Stimulated activated effector memory CD8-positive, alpha-beta T cell treated with anti-CD3 and anti-CD28 coated beads, Interleukin-12 subunit alpha, Interleukin-12 subunit beta, amount 100 ng/mL, for 72 hours (primary cell): ENCODE results near the gene KIF1B.
"Not testable (repeated sequence)": the region's sequence is repeated elsewhere in the genome, so short reads cannot be mapped to it uniquely, and the experiment has no call there.

ENCODE experiments used
- ATAC-seq: fragments of 150-1000 bp; cut with Tn5 transposase; 2 replicates; pipeline ENCODE4 v1.10.0; 2021
- DNase-seq, 2 donors: peaks; one replicate each; pipeline ENCODE4 v3.0.0; 2021 to 2022; ENCODE audit warnings: low spot score in 2 of 2
- H3K27ac Mint-ChIP-seq: one replicate; pipeline ENCODE4 v1.8.0; 2022; ENCODE audit warnings: mild to moderate bottlenecking, mixed read lengths
- H3K36me3 Mint-ChIP-seq: one replicate; pipeline ENCODE4 v1.8.0; 2022; ENCODE audit warnings: mild to moderate bottlenecking, mixed read lengths
- H3K4me1 Mint-ChIP-seq: one replicate; pipeline ENCODE4 v1.8.0; 2022; ENCODE audit warnings: mixed read lengths
- H3K4me3 Mint-ChIP-seq: one replicate; pipeline ENCODE4 v1.8.0; 2022; ENCODE audit warnings: mild to moderate bottlenecking, mixed read lengths
- H3K9me3 Mint-ChIP-seq: one replicate; pipeline ENCODE4 v1.8.0; 2022; ENCODE audit warnings: mixed read lengths

The KIF1B gene

GRCh38 chr1:10387677-10388386 lies 177.5 kb downstream of the KIF1B start:
- Mint-ChIP-seq H3K4me1 (no peaks in the 10 kb centered on the region), H3K4me3 (no peak overlapping the region), H3K27ac (no peak overlapping the region), H3K36me3 (no peaks in the 10 kb centered on the region), H3K9me3 (no peaks in the 10 kb centered on the region)
- ATAC-seq (no peak), DNase-seq (no peak)

- Mint-ChIP-seq H3K4me1 (no peaks in the 10 kb centered on the region), H3K27ac (no peak overlapping the region), H3K36me3 (no peaks in the 10 kb centered on the region), H3K9me3 (no peaks in the 10 kb centered on the region), H3K4me3 (no peak overlapping the region)
- DNase-seq (no peak), ATAC-seq (no peak)
Measured at GRCh38 chr1:10388387-10388715, 178.0 kb downstream of the KIF1B start.

- no peak for ATAC-seq
Measured at GRCh38 chr1:10389271-10389973, 179.1 kb downstream of the KIF1B start.

GRCh38 chr1:10396870-10397269 lies 186.5 kb downstream of the KIF1B start:
- Mint-ChIP-seq H3K36me3 (peaks cover 22% of the 10 kb centered on the region), H3K4me1 (peaks cover 19% of the 10 kb centered on the region), H3K9me3 (no peaks in the 10 kb centered on the region), H3K4me3 (no peak overlapping the region), H3K27ac (no peak overlapping the region)
- ATAC-seq: no peak
- no peak for DNase-seq

More at GRCh38 chr1:10389271-10389973, 179.1 kb downstream of the KIF1B start:
- Mint-ChIP-seq H3K9me3 (no peaks in the 10 kb centered on the region), H3K36me3 (no peaks in the 10 kb centered on the region), H3K4me3 (no peak overlapping the region), H3K27ac (no peak overlapping the region), H3K4me1 (no peaks in the 10 kb centered on the region)
- no peak for DNase-seq

GRCh38 chr1:10398278-10398733 lies 187.9 kb downstream of the KIF1B start:
- no peak for ATAC-seq
- Mint-ChIP-seq H3K4me3 (peak overlapping the region; percentile 90), H3K36me3 (peaks cover 31% of the 10 kb centered on the region), H3K4me1 (peaks cover 19% of the 10 kb centered on the region), H3K9me3 (no peaks in the 10 kb centered on the region), H3K27ac (peak overlapping the region; percentile 37)
- no peak for DNase-seq

GRCh38 chr1:10398734-10399443 lies 188.5 kb downstream of the KIF1B start, which contains the start of gene PGD:
PGD (plus strand) TSS chr1:10399064; CDS start chr1:10399118, 54 bp downstream.
- peaks cover 37% of the 10 kb centered on the region for H3K36me3 Mint-ChIP-seq
- peak within 1 kb of the TSS; percentile 90 for H3K4me3 Mint-ChIP-seq
- no peaks in the 10 kb centered on the region for H3K9me3 Mint-ChIP-seq
- peak within 1 kb of the TSS; percentile 92 for H3K27ac Mint-ChIP-seq
- DNase-seq: peak; percentile 92 to 99
- ATAC-seq: peak; percentile 98
- peaks cover 24% of the 10 kb centered on the region for H3K4me1 Mint-ChIP-seq

- Mint-ChIP-seq H3K4me1 (peaks cover 25% of the 10 kb centered on the region), H3K4me3 (peak overlapping the region; percentile 90), H3K9me3 (no peaks in the 10 kb centered on the region), H3K27ac (peak overlapping the region; percentile 92), H3K36me3 (peaks cover 43% of the 10 kb centered on the region)
- DNase-seq (peak in 1 of 2 donors; percentile 7), ATAC-seq (no peak)
Measured at GRCh38 chr1:10399444-10399941, 189.1 kb downstream of the KIF1B start.

GRCh38 chr1:10400013-10400412 lies 189.6 kb downstream of the KIF1B start:
- H3K27ac Mint-ChIP-seq: peak overlapping the region; percentile 92
- H3K9me3 Mint-ChIP-seq: no peaks in the 10 kb centered on the region
- H3K4me3 Mint-ChIP-seq: peak overlapping the region; percentile 90
- peaks cover 48% of the 10 kb centered on the region for H3K36me3 Mint-ChIP-seq
- ATAC-seq (no peak), DNase-seq (no peak)
- peaks cover 25% of the 10 kb centered on the region for H3K4me1 Mint-ChIP-seq

- DNase-seq (no peak), ATAC-seq (no peak)
- no peak overlapping the region for H3K27ac Mint-ChIP-seq
- peaks cover 25% of the 10 kb centered on the region for H3K4me1 Mint-ChIP-seq
- H3K4me3 Mint-ChIP-seq: no peak overlapping the region
- H3K36me3 Mint-ChIP-seq: peaks cover 60% of the 10 kb centered on the region
- H3K9me3 Mint-ChIP-seq: no peaks in the 10 kb centered on the region
Measured at GRCh38 chr1:10401281-10401680, 190.9 kb downstream of the KIF1B start.

GRCh38 chr1:10402729-10403274 lies 192.4 kb downstream of the KIF1B start:
- ATAC-seq (no peak), DNase-seq (no peak)
- Mint-ChIP-seq H3K9me3 (no peaks in the 10 kb centered on the region), H3K4me1 (peaks cover 25% of the 10 kb centered on the region), H3K36me3 (peaks cover 76% of the 10 kb centered on the region), H3K27ac (no peak overlapping the region), H3K4me3 (no peak overlapping the region)

GRCh38 chr1:10407201-10407600 lies 196.8 kb downstream of the KIF1B start:
- Mint-ChIP-seq H3K36me3 (peaks cover 98% of the 10 kb centered on the region), H3K4me1 (peaks cover 6% of the 10 kb centered on the region), H3K27ac (no peak overlapping the region), H3K4me3 (no peak overlapping the region), H3K9me3 (no peaks in the 10 kb centered on the region)
- DNase-seq (no peak), ATAC-seq (no peak)

GRCh38 chr1:10415211-10415930 lies 205.0 kb downstream of the KIF1B start:
- DNase-seq: no peak

GRCh38 chr1:10415967-10416366 lies 205.6 kb downstream of the KIF1B start:
- not testable (repeated sequence) for ATAC-seq, H3K4me1 Mint-ChIP-seq
- H3K27ac Mint-ChIP-seq: peak overlapping the region; percentile 93

More at GRCh38 chr1:10415211-10415930, 205.0 kb downstream of the KIF1B start:
- H3K36me3 Mint-ChIP-seq: peaks cover 100% of the 10 kb centered on the region
- peaks cover 6% of the 10 kb centered on the region for H3K4me1 Mint-ChIP-seq
- ATAC-seq: peak; percentile 28
- H3K27ac Mint-ChIP-seq: peak overlapping the region; percentile 93
- H3K9me3 Mint-ChIP-seq: no peaks in the 10 kb centered on the region
- no peak overlapping the region for H3K4me3 Mint-ChIP-seq

GRCh38 chr1:10418741-10419140 lies 208.4 kb downstream of the KIF1B start:
- DNase-seq, ATAC-seq, H3K4me1 Mint-ChIP-seq, H3K4me3 Mint-ChIP-seq, H3K27ac Mint-ChIP-seq, H3K9me3 Mint-ChIP-seq: not testable (repeated sequence)
- H3K36me3 Mint-ChIP-seq: peaks cover 77% of the 10 kb centered on the region

More at GRCh38 chr1:10415967-10416366, 205.6 kb downstream of the KIF1B start:
- not testable (repeated sequence) for DNase-seq, H3K4me3 Mint-ChIP-seq, H3K9me3 Mint-ChIP-seq
- H3K36me3 Mint-ChIP-seq: peaks cover 100% of the 10 kb centered on the region
